HG03469 (cell line): ENCODE results near the gene HORMAD1.
"Not testable (repeated sequence)": the region's sequence is repeated elsewhere in the genome, so short reads cannot be mapped to it uniquely, and the experiment has no call there.

Source experiments
- ATAC-seq: cut with Tn5 transposase; IDR thresholded peaks from one replicate; pipeline ENCODE4 v1.9.1; 2021; ENCODE audit warnings: mild to moderate bottlenecking, moderate library complexity, moderate number of reproducible peaks; ENCODE audit not compliant: unreplicated experiment

Gene HORMAD1

DNA sequence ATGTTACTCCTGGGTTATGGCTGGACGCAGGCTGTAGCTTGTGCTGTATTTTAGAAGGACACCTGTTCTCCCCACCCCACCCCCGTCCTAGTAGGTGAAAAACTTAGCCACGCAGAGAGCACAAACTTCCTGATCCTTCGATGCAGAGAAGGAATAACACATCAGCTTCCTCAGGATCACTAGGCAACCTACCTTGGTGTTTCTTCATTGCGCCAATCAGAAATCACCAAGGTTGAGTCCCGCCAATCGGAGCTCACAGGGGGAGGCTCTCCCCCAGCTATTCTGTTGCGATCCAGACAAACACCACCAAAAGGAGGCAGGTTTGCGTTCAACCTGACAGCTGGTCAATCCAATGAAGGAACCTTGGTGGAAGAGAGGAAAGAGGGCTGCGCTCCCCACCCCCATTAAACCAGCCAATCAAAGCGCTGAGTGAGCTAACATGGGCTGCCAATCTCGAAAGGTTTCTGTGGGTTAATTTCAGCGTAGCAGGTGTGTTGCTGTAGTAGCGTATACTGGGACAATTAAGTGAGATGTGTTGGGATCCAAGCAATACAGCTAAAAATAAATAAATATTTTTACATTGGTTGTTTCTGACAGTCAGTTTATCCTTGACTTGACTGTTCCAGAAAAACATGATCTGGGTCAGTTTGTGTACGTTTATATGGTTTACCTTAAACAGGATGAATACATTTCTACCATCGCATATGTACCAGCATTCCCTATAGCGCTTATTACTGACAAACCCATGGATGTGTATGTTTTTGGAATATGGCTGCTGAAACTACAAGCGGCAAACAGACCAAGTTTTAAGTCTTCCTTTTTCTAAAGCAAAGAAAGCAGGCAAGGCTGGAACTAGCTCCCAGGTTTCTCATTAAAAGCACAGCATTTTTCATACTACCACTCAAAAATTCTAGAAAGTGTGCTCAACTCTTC, 23.4 kb downstream of the HORMAD1 start, which contains the start of gene GOLPH3L:
Gene GOLPH3L, minus strand, starts transcription at position 160 of the 933 bp plus-strand sequence. CDS start 2,316 bp downstream, outside the sequence.
- ATAC-seq = peak; percentile 94

DNA sequence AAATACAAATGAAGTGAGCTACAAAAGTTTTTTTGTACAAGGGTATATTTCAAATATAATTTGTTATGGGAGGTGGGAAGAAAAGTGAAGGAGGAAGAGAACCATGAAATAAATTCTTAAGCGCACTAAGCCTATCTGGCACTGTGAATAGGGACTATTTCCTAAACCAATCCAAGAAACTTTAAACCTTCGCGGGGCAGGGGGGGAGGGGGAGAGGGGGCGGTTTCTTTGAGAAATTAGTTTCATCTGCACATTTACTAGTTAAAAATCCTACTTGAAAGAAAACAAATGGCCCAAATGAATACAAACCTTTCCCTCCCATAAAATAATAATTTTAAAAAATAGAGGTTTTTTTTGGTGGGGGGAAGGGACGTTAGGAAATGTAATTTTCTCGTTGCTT, 24.1 kb downstream of the HORMAD1 start:
- ATAC-seq = no peak

DNA sequence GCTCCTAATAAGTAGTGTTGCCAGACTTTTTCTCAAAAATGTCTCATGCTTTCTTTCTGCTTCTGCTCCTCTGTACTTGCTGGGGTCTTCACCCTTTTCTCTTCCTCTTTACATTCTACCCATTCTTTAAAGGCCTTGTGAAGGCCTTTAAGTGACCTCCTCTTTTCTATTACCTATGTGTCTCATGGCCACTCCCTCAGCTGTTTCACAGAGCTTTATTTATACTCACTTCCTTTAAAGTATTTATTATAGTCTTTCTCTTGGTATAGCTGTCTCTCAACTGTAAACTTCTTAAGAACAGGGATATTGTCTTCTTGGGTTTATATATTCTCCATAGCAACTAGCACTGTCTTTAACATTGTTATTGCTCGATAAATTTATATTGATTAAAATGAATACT, 24.5 kb downstream of the HORMAD1 start:
- no peak for ATAC-seq

DNA sequence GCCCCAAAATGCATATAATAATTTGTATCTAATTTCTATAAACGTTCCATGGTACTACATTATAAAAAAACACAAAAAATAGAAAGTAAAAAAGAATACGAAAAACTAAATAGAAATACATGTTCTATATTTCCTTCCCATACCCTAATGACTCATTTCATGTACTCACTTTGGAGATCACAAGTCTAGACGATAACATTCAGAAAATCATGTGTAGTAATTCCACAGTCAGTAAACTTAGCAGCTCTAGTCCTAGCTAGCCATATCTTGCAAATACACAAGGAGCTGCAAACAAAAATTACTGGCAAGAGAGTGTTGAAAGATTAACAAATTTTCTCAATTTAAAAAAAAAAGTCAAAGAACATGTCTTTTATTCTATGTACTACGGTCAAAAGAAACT, 25.1 kb downstream of the HORMAD1 start:
- ATAC-seq = no peak

DNA sequence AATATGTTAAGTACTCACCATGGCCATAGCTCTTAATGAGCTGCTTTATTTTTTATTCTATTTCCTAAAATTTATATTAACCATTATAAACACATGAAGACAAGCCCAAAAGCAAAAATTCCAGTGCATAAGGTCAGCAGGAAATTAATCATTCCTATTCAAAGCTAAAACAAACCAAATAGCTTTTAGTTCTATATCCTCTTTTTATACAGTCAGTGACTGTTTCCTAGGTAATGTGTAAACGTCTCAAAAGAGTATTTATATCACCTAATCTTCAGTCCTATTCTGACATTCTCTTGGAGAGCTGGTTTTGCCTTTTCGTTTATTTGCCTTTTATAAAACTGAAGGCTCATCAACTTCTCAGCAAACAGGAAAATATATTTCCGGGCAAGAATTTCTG, 28.0 kb downstream of the HORMAD1 start:
- ATAC-seq = no peak

DNA sequence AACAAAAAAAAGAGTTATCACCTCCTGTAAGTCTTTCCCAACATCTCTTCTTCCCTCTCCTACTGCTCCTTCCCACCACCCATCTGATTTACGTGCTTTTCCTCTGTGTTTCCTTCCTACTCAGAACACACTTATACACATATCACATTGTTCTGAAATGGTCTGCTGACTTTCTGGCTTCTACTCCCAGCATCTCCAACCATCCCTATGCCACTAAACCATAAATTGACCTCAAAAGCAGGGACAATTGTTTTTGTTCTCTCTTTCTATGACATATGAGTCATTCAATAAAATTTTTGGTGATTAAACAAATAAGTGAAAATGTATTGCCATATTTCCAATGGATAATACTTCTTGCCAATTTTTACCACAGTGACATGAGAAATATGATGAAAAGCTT, 31.9 kb downstream of the HORMAD1 start:
- no peak for ATAC-seq

DNA sequence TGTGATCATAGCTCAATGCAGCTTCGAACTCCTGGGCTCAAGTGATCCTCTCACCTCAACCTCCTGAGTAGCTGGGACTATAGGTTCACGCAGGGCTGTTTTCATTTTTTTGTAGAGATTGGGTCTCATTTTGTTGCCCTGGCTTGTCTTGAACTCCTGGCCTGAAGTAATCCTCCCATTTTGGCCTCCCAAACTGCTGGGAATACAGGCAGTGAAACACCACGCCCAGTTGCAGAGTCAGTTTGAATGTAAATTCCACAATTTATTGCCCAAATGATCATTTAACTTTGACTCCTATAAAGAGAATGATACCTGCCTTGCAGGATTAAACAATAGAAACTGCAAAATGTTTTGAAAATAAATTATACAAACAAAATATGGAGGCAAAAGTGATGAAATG, 34.4 kb downstream of the HORMAD1 start:
- ATAC-seq = no peak

DNA sequence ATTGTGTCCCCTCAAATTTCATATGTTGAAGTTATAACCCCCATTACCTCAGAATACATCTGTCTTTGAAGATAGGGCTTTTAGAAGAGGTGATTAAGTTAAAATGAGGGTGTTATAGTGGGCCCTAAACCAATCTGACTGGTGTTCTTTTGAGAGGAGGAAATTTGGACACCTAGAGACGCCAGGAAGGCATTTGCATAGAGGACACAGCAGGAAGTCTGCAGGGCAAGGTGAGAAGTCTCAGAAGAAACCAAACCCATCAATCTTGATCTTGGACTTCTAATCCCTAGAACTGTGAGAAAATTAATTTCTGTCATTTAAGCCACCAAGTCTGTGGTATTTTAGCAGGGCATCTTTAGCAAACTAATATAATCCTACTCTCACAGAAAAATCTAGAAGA, 36.8 kb downstream of the HORMAD1 start:
- ATAC-seq = no peak

DNA sequence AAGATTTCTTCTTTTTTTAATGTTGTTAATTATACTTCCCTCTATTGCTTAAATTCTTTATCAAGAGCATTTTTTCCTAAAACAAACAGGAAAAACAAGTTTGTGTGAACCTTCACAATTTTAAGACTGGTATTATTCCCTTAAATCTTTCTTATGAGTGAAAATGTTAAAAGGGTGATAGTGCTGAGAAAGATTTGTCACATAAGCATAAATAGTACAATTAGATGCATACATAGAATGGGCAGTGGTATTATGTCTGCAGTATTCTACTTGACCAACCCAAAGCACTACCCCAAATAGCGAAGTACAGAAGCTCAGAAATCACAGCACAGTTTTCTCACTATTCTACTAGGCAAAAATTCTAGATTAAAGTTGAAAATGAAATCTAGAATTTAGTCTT, 41.7 kb downstream of the HORMAD1 start:
- no peak for ATAC-seq

DNA sequence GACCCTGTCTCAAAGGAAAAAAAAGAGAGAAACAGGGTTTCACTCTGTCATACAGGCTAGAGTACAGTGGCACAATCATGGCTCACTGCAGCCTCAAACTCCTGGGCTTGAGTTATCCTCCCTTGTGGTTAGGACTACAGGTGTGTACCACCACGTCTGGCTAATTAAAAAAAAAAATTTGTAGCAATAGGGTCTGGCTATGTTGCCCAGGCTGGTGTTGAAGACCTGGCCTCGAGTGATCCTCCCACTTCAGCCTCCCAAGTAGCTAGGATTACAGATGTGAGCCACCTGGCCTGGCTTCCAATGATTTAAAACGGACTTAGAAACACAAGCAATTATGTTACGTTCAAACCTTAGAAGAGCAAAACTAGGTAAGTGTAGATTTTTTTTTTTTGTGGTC, 45.8 kb downstream of the HORMAD1 start:
- ATAC-seq = no peak

DNA sequence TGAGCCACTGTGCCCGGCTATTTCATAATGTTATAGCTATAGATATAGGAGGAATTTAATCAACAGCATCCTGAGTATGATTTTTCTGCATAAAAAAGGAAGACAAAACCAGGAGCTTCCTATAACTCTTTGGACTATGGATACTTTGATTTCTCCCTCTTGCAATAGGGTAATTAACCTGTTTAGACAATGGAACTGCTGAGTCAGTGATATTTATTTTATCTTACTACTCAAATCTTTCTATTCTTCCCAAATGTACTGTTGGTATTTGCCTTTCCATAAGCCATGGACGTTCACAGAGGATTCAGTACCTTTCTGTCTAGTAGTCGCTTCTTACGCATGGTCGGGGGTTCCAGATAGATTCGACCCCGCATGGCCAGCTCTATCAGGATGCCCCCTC, 57.4 kb downstream of the HORMAD1 start:
- ATAC-seq = no peak

DNA sequence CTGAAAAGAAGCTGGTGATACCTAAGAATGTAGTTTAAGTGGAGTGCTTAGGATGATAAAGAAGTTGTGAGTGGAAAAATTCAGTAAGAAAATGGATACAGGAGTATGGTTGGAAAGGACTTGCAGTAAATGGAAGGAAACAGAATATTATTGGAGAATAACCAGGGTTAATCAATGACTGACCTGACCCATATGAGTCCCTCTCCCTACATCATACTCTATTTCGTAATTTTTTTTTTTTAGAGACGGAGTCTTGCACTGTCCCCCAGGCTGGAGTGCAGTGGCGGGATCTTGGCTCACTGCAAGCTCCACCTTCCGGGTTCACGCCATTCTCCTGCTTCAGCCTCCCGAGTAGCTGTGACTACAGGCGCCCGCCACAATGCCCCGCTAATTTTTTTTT, 57.9 kb downstream of the HORMAD1 start:
- ATAC-seq = no peak

DNA sequence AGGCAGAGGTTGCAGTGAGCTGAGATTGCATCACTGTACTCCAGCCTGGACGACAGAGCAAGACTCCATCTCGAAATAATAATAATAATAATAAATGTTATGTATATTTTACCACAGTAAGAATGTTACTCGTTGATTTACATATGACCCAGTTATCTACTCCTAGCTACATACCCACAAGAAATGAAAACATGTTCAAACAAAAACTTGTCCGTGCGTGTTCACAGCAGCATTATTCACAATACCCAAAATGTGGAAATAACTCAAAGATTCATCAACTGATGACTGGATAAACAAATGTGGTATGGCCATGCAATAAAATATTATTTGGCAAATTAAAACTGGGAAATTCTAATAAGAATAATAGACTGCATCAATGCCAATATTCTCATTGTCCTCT, 59.5 kb downstream of the HORMAD1 start:
- ATAC-seq = no peak

DNA sequence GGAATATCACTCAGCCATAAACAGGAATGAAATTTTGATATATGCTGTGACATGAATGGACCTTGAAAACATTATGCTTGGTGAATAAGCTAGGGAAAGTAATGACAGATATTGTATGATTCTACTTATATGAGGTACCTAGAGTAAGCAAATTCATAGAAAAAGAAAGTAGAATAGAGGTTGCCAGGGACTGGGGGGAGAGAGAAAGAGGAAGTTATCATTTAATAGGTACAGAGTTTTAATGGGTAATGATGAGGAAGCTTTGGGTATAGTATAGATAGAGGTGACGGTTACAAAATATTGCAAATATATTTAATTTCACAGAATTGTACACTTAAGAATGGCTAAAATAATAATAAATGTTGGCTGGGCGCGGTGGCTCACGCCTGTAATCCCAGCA, 60.1 kb downstream of the HORMAD1 start:
- no peak for ATAC-seq

DNA sequence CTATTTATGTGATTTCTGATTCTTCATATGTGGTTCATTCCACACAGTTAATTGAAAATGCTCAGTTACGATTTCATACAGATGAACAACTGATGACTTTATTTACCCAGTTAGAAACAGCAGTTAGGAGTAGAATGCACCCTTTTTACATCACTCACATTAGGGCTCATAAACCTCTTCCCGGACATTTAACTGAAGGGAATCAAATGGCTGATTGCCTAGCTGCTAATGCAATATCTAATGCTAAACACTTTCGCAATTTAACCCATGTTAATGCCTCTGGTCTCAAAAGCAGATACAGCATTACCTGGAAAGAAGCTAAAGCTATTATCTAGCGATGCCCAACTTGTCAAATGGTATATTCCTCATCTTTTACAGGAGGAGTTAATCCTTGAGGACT, 63.6 kb downstream of the HORMAD1 start:
- not testable (repeated sequence) for ATAC-seq

DNA sequence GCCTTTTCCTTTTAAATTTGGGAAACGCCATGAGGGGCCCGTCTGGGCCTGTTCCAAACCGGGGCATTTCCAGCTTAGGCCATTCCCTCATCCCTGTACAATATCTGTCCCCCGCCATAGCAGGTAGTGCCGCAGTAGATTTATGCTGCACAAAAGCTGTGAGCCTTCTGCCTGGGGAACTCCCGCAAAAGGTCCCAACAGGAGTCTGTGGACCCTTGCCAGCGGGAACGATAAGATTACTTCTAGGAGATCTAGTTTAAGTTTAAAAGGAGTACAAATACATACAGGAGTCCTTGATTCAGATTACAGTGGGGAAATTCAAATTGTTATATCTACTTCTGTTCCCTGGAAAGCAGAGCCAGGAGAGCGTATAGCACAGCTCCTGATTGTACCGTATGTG, 66.1 kb downstream of the HORMAD1 start:
- not testable (repeated sequence) for ATAC-seq

DNA sequence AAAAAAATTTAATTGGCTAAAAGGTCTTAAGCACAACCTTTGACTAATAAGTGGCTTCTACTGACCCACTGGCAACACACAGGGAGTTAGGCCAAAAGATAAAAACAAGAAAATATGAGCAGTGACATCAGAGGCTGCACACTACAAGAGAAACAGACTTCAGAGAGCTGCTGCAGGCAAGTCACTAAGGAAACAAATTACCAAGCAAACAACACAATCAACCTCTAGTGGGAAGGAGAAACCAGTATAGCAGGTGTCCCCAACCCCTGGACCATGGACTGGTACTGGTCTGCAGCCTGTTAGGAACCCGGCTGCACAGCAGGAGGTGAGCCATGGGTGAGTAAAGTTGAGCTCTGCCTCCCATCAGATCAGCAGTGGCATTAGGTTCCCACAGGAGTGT, 70.5 kb downstream of the HORMAD1 start:
- no peak for ATAC-seq

DNA sequence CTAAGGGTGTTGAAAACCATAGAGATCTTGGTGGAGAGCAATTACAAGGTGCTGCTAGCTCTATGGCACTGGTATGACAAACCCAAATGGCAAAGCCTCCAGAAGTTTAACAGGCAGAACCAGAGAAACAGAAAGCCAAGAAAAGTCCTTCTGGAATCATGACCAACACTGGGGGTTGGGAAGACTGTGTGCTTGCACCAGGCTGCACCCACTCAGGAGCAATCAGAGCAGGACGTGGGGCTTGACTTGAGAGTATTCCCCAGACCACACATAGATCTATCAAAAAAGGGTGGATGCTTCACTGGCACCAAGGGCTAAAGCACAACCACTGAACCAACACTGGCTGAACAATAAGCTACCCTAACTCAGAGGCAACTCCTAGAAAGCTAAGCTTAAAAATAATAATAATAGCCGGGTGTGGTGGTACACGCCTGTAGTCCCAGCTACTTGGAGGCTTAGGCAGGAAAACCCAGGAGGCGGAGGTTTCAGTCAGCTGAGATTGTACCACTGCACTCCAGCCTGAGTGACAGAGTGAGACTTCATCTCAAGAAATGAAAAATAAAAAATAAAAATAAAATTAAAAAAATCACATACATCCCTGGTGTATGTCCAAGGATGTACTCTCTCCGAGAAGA, 71.1 kb downstream of the HORMAD1 start:
- no peak for ATAC-seq
